Caco-2 (cell line): ENCODE results near the gene RFX4. TPM values are rescaled to one million over a fixed set of nuclear protein-coding genes. Genes with fewer than 3 reads are reported as not detected.

Experiments
- BruUV-seq: library from RNA; stranded (reverse); fragments of 400-500 nt; replicated peaks from 2 replicates; lab custom pipeline; 2021; lab: Mats Ljungman, UMichigan
- CTCF ChIA-PET: fragments of 300-600 bp; sonication (Branson Sonifier 250); formaldehyde crosslinking; loops from one replicate; lab custom pipeline; 2022; ENCODE audit warnings: antibody characterized with exemption; lab: Charles Lee
- POLR2A ChIA-PET: fragments of 300-600 bp; sonication (Branson Sonifier 250); formaldehyde crosslinking; loops from one replicate; lab custom pipeline; 2022; ENCODE audit warnings: antibody characterized with exemption; lab: Charles Lee
- DNase-seq, 2 experiments: peaks; one replicate each; pipeline versions ENCODE4 v3.0.0 to v3.0.0-alpha.2; 2020 to 2022
- H3K27me3 ChIP-seq: replicated peaks from 2 replicates; pipeline ENCODE4 v1.6.0; 2011; ENCODE audit warnings: low read length; ENCODE audit not compliant: control insufficient read depth, insufficient read depth
- H3K36me3 ChIP-seq: 2 replicates; pipeline ENCODE4 v1.5.1; 2011; ENCODE audit warnings: low read length; ENCODE audit not compliant: control insufficient read depth, insufficient read depth
- H3K4me1 ChIP-seq: fragments of 250-450 bp; sonication (Bioruptor Pico); 2 replicates; pipeline ENCODE4 v1.5.1; 2020; ENCODE audit warnings: mild to moderate bottlenecking
- H3K4me3 ChIP-seq: 2 replicates; pipeline ENCODE4 v1.5.1; 2011; ENCODE audit warnings: low read depth, mild to moderate bottlenecking, control low read depth, low read length
- H3K9me3 ChIP-seq: fragments of 250-450 bp; sonication (Bioruptor Pico); 2 replicates; pipeline ENCODE4 v1.5.1; 2020; ENCODE audit warnings: mild to moderate bottlenecking, moderate library complexity
- H3K27ac Mint-ChIP-seq: one replicate; pipeline ENCODE4 v1.8.0; 2022; ENCODE audit warnings: mixed read lengths; ENCODE audit not compliant: unreplicated experiment
- H3K27me3 Mint-ChIP-seq: one replicate; pipeline ENCODE4 v1.8.0; 2022; ENCODE audit warnings: mixed read lengths; ENCODE audit not compliant: insufficient read depth, unreplicated experiment
- H3K36me3 Mint-ChIP-seq: one replicate; pipeline ENCODE4 v1.8.0; 2022; ENCODE audit warnings: mild to moderate bottlenecking, mixed read lengths; ENCODE audit not compliant: insufficient read depth, unreplicated experiment
- H3K4me1 Mint-ChIP-seq: one replicate; pipeline ENCODE4 v1.8.0; 2022; ENCODE audit warnings: low read depth, mixed read lengths; ENCODE audit not compliant: unreplicated experiment
- H3K4me3 Mint-ChIP-seq: one replicate; pipeline ENCODE4 v1.8.0; 2022; ENCODE audit warnings: mild to moderate bottlenecking, moderate library complexity, mixed read lengths; ENCODE audit not compliant: unreplicated experiment
- H3K9me3 Mint-ChIP-seq: one replicate; pipeline ENCODE4 v1.8.0; 2022; ENCODE audit warnings: mixed read lengths; ENCODE audit not compliant: unreplicated experiment
- CTCF ChIP-seq, 2 experiments: fragments of 200-600 bp in 1 of 2; IDR thresholded peaks; 1 replicate in 1 of 2; 2 replicates in 1 of 2; pipeline versions ENCODE4 v1.5.1 to v1.8.0; 2011 to 2022; ENCODE audit warnings: antibody characterized with exemption in 1 of 2, control low read depth in 1 of 2, inconsistent platforms in 1 of 2, low read depth in 1 of 2, low read length in 1 of 2, mild to moderate bottlenecking in 1 of 2, moderate library complexity in 1 of 2; ENCODE audit not compliant: insufficient read depth in 1 of 2, severe bottlenecking in 1 of 2, unreplicated experiment in 1 of 2
- intact Hi-C: fragments of 100-400 bp; cut with micrococcal nuclease; formaldehyde crosslinking; loops from one replicate; pipeline ENCODE4 v1.10.0; 2022; ENCODE audit not compliant: unreplicated experiment
- total RNA-seq: library from RNA; stranded (reverse); gene quantifications from 2 replicates; pipeline ENCODE4 v1.2.3, GENCODE V29; 2022

Gene RFX4
- total RNA-seq, 1 experiment from 2014 or later: not detected

- Histone ChIP-seq H3K36me3 (no peaks in the 10 kb centered on the region), H3K4me1 (peaks cover 32% of the 10 kb centered on the region), H3K4me3 (no peak overlapping the region), H3K27me3 (no peaks in the 10 kb centered on the region), H3K9me3 (no peaks in the 10 kb centered on the region)
- ChIA-PET CTCF (no interaction called here), POLR2A (no interaction called here)
- Mint-ChIP-seq H3K4me3 (no peak overlapping the region), H3K4me1 (peaks cover 24% of the 10 kb centered on the region), H3K27me3 (no peaks in the 10 kb centered on the region), H3K27ac (no peak overlapping the region), H3K36me3 (no peaks in the 10 kb centered on the region), H3K9me3 (no peaks in the 10 kb centered on the region)
- DNase-seq: no peak
- BruUV-seq: no TSS peak
- no peak for TF ChIP-seq CTCF (IDR thresholded peaks at IDR 0.05; ENCODE audit: insufficient read depth in 1 of 2, low read depth in 1 of 2, low read length in 1 of 2, severe bottlenecking in 1 of 2, unreplicated experiment in 1 of 2)
- intact Hi-C loops: no loop called here
These were observed 47.2 kb downstream of the RFX4 start for GRCh38 chr12:106629797-106630659.

- Histone ChIP-seq H3K36me3 (no peaks in the 10 kb centered on the region), H3K4me3 (no peak overlapping the region), H3K27me3 (no peaks in the 10 kb centered on the region), H3K4me1 (peaks cover 26% of the 10 kb centered on the region), H3K9me3 (no peaks in the 10 kb centered on the region)
- no peak for DNase-seq
- ChIA-PET CTCF (interaction anchor here (0.6 to 1.2 kb wide), 2 partner anchors 207 to 211 kb away, joined by 4 read pairs; no protein-coding TSS in a partner anchor), POLR2A (no interaction called here)
- Mint-ChIP-seq H3K36me3 (no peaks in the 10 kb centered on the region), H3K27ac (no peak overlapping the region), H3K4me1 (peaks cover 21% of the 10 kb centered on the region), H3K4me3 (no peak overlapping the region), H3K9me3 (no peaks in the 10 kb centered on the region), H3K27me3 (no peaks in the 10 kb centered on the region)
- TF ChIP-seq CTCF (IDR thresholded peaks at IDR 0.05; ENCODE audit: insufficient read depth in 1 of 2, low read depth in 1 of 2, low read length in 1 of 2, severe bottlenecking in 1 of 2, unreplicated experiment in 1 of 2): peak in 1 of 2 experiments; percentile 18
- BruUV-seq: no TSS peak
- intact Hi-C loops: no loop called here
These were observed 48.3 kb downstream of the RFX4 start for GRCh38 chr12:106631150-106631549.

- H3K4me1 Mint-ChIP-seq: peaks cover 16% of the 10 kb centered on the region
- H3K27ac Mint-ChIP-seq: no peak overlapping the region
- peaks cover 19% of the 10 kb centered on the region for H3K4me1 ChIP-seq
- H3K36me3 ChIP-seq: no peaks in the 10 kb centered on the region
- intact Hi-C loops: no loop called here
- no peaks in the 10 kb centered on the region for H3K27me3 Mint-ChIP-seq
- no TSS peak for BruUV-seq
- no peak overlapping the region for H3K4me3 ChIP-seq
- no peaks in the 10 kb centered on the region for H3K9me3 Mint-ChIP-seq
- no peak for DNase-seq
- no peaks in the 10 kb centered on the region for H3K27me3 ChIP-seq
- no peaks in the 10 kb centered on the region for H3K9me3 ChIP-seq
- no peak for TF ChIP-seq CTCF (IDR thresholded peaks at IDR 0.05; ENCODE audit: insufficient read depth in 1 of 2, low read depth in 1 of 2, low read length in 1 of 2, severe bottlenecking in 1 of 2, unreplicated experiment in 1 of 2)
- no peaks in the 10 kb centered on the region for H3K36me3 Mint-ChIP-seq
- H3K4me3 Mint-ChIP-seq: no peak overlapping the region
- ChIA-PET POLR2A (no interaction called here), CTCF (interaction anchor here (1.2 kb wide), 1 partner anchor 210 kb away, joined by 4 read pairs; no protein-coding TSS in a partner anchor)
These were observed 49.0 kb downstream of the RFX4 start for GRCh38 chr12:106631797-106632196.
